ENCODE results near the gene BLM. TPM values are rescaled to one million over a fixed set of nuclear protein-coding genes. Genes with fewer than 3 reads are reported as not detected.

BLM gene
- total and polyA plus RNA-seq, 2 experiments from 2014 or later: 1.9 to 4.8 TPM

- WGBS, 2 experiments (ENCODE audit: low coverage in 1 of 2, low lambda C conversion rate in 2 of 2, missing lambda C conversion rate in 2 of 2): 78 to 80% methylated on average over 5 of the region's 5 CpGs
- in situ Hi-C loops (cut with MboI): no loop called here
Observed at GRCh38 chr15:90851940-90852339, 134.8 kb downstream of the BLM start.

GRCh38 chr15:90855139-90855538, 138.0 kb downstream of the BLM start:
- Histone ChIP-seq H3K9me2 (ENCODE audit: insufficient read depth) (no peaks in the 10 kb centered on the region), H3K4me2 (ENCODE audit: unreplicated experiment) (no peak overlapping the region), H3K36me3 (ENCODE audit: low read depth) (no peaks in the 10 kb centered on the region), H4K20me1 (ENCODE audit: insufficient read depth) (no peaks in the 10 kb centered on the region), H3K9ac (no peak overlapping the region), H3K9me3 (ENCODE audit: low read depth) (no peaks in the 10 kb centered on the region), H3K79me2 (ENCODE audit: insufficient read depth) (no peaks in the 10 kb centered on the region), H3K27ac (no peak overlapping the region), H3F3A (ENCODE audit: insufficient read depth) (peaks cover 9% of the 10 kb centered on the region; the same call in 1 of the 2 replicates), H3K4me3 (no peak overlapping the region), H3K27me3 (replicated peaks; ENCODE audit: insufficient read depth) (no peaks in the 10 kb centered on the region), H3K4me1 (ENCODE audit: insufficient read depth) (peaks cover 6% of the 10 kb centered on the region), H2AFZ (no peak overlapping the region)
- 82 to 86% methylated on average over 9 of the region's 9 CpGs for WGBS, 2 experiments (ENCODE audit: low coverage in 1 of 2, low lambda C conversion rate in 2 of 2, missing lambda C conversion rate in 2 of 2)
- in situ Hi-C loops (cut with MboI): no loop called here
- no peak for DNase-seq
- TF ChIP-seq EZH2 (IDR thresholded peaks at IDR 0.05; ENCODE audit: insufficient read depth, poor library complexity, severe bottlenecking): no peak
- no peak for TF ChIP-seq EZH2phosphoT487 (IDR thresholded peaks at IDR 0.05; ENCODE audit: insufficient read depth, low read depth)

More at GRCh38 chr15:90851940-90852339, 134.8 kb downstream of the BLM start:
- TF ChIP-seq EZH2phosphoT487 (IDR thresholded peaks at IDR 0.05; ENCODE audit: insufficient read depth, low read depth) (no peak), EZH2 (IDR thresholded peaks at IDR 0.05; ENCODE audit: insufficient read depth, poor library complexity, severe bottlenecking) (no peak)
- Histone ChIP-seq H4K20me1 (ENCODE audit: insufficient read depth) (no peaks in the 10 kb centered on the region), H3K4me2 (ENCODE audit: unreplicated experiment) (no peak overlapping the region), H3F3A (ENCODE audit: insufficient read depth) (peaks cover 9% of the 10 kb centered on the region; the same call in 1 of the 2 replicates), H3K4me1 (ENCODE audit: insufficient read depth) (peaks cover 6% of the 10 kb centered on the region), H3K27ac (no peak overlapping the region), H3K9me2 (ENCODE audit: insufficient read depth) (no peaks in the 10 kb centered on the region), H3K27me3 (replicated peaks; ENCODE audit: insufficient read depth) (no peaks in the 10 kb centered on the region), H3K4me3 (no peak overlapping the region), H3K9me3 (ENCODE audit: low read depth) (no peaks in the 10 kb centered on the region), H3K79me2 (ENCODE audit: insufficient read depth) (no peaks in the 10 kb centered on the region), H2AFZ (no peak overlapping the region), H3K9ac (no peak overlapping the region), H3K36me3 (ENCODE audit: low read depth) (no peaks in the 10 kb centered on the region)
- no peak for DNase-seq

GRCh38 chr15:90857337-90857736, 140.2 kb downstream of the BLM start:
- H3K9ac ChIP-seq: no peak overlapping the region
- H4K20me1 ChIP-seq (ENCODE audit: insufficient read depth): no peaks in the 10 kb centered on the region
- no peak for TF ChIP-seq EZH2phosphoT487 (IDR thresholded peaks at IDR 0.05; ENCODE audit: insufficient read depth, low read depth)
- no peak for TF ChIP-seq EZH2 (IDR thresholded peaks at IDR 0.05; ENCODE audit: insufficient read depth, poor library complexity, severe bottlenecking)
- no peaks in the 10 kb centered on the region for H3K9me3 ChIP-seq (ENCODE audit: low read depth)
- no peak overlapping the region for H3K4me2 ChIP-seq (ENCODE audit: unreplicated experiment)
- no peaks in the 10 kb centered on the region for H3K36me3 ChIP-seq (ENCODE audit: low read depth)
- H3K27me3 ChIP-seq (replicated peaks; ENCODE audit: insufficient read depth): no peaks in the 10 kb centered on the region
- H3K27ac ChIP-seq: no peak overlapping the region
- no peak for DNase-seq
- H2AFZ ChIP-seq: no peak overlapping the region
- H3K4me1 ChIP-seq (ENCODE audit: insufficient read depth): peaks cover 3% of the 10 kb centered on the region
- no peak overlapping the region for H3K4me3 ChIP-seq
- no peaks in the 10 kb centered on the region for H3K79me2 ChIP-seq (ENCODE audit: insufficient read depth)
- in situ Hi-C loops (cut with MboI): no loop called here
- no peaks in the 10 kb centered on the region for H3K9me2 ChIP-seq (ENCODE audit: insufficient read depth)
- H3F3A ChIP-seq (ENCODE audit: insufficient read depth): peaks cover 2% of the 10 kb centered on the region; the same call in 1 of the 2 replicates
- WGBS, 2 experiments (ENCODE audit: low coverage in 1 of 2, low lambda C conversion rate in 2 of 2, missing lambda C conversion rate in 2 of 2): 68 to 72% methylated on average over 8 of the region's 8 CpGs

- no peaks in the 10 kb centered on the region for H3K79me2 ChIP-seq (ENCODE audit: insufficient read depth)
- in situ Hi-C loops (cut with MboI): no loop called here
- no peak for DNase-seq
- no peak overlapping the region for H2AFZ ChIP-seq
- H3K4me1 ChIP-seq (ENCODE audit: insufficient read depth): no peaks in the 10 kb centered on the region
- no peaks in the 10 kb centered on the region for H3K36me3 ChIP-seq (ENCODE audit: low read depth)
- H3K27me3 ChIP-seq (replicated peaks; ENCODE audit: insufficient read depth): no peaks in the 10 kb centered on the region
- no peak overlapping the region for H3K9ac ChIP-seq
- no peaks in the 10 kb centered on the region for H3K9me3 ChIP-seq (ENCODE audit: low read depth)
- 91 to 95% methylated on average over 8 of the region's 8 CpGs for WGBS, 2 experiments (ENCODE audit: low coverage in 1 of 2, low lambda C conversion rate in 2 of 2, missing lambda C conversion rate in 2 of 2)
- no peaks in the 10 kb centered on the region for H3K9me2 ChIP-seq (ENCODE audit: insufficient read depth)
- no peak overlapping the region for H3K4me3 ChIP-seq
- no peaks in the 10 kb centered on the region for H3F3A ChIP-seq (ENCODE audit: insufficient read depth)
- TF ChIP-seq EZH2 (IDR thresholded peaks at IDR 0.05; ENCODE audit: insufficient read depth, poor library complexity, severe bottlenecking): no peak
- no peak for TF ChIP-seq EZH2phosphoT487 (IDR thresholded peaks at IDR 0.05; ENCODE audit: insufficient read depth, low read depth)
- no peak overlapping the region for H3K27ac ChIP-seq
- H4K20me1 ChIP-seq (ENCODE audit: insufficient read depth): no peaks in the 10 kb centered on the region
- H3K4me2 ChIP-seq (ENCODE audit: unreplicated experiment): no peak overlapping the region
Observed at GRCh38 chr15:90857883-90858443, 140.8 kb downstream of the BLM start.

All from GM23248 (cell line).